Motor neuron (in vitro differentiated cells): ENCODE measurements around the gene CFAP99. TPM values are rescaled to one million over a fixed set of nuclear protein-coding genes. Genes with fewer than 3 reads are reported as not detected.
A peak's percentile ranks its signal among the peaks of the same experiment; 100 is the strongest.

Source experiments
- ATAC-seq, 8 experiments: fragments of 200-7000 bp; cut with Tn5 transposase; replicated peaks in 6 of 8; 2 replicates each; pipeline ENCODE4 v1.8.0; 2021; ENCODE audit warnings: mild to moderate bottlenecking in 8 of 8, moderate library complexity in 8 of 8
- H3K27ac ChIP-seq, 2 donors: fragments of 250-450 bp; sonication (Bioruptor Pico); 2 replicates each; pipeline ENCODE4 v1.9.0; 2021; ENCODE audit warnings: antibody characterized with exemption in 2 of 2, mild to moderate bottlenecking in 2 of 2, moderate library complexity in 1 of 2
- H3K4me1 ChIP-seq, 2 donors: fragments of 250-450 bp; sonication (Bioruptor Pico); replicated peaks in 1 of 2; 2 replicates each; pipeline ENCODE4 v1.6.1; 2021; ENCODE audit warnings: antibody characterized with exemption in 2 of 2, mild to moderate bottlenecking in 2 of 2, moderate library complexity in 1 of 2
- H3K4me3 ChIP-seq, 5 donors: fragments of 250-450 bp; sonication (Bioruptor Pico); 2 replicates each; pipeline ENCODE4 v1.9.0; 2021; ENCODE audit warnings: antibody characterized with exemption in 5 of 5, mild to moderate bottlenecking in 5 of 5, moderate library complexity in 4 of 5
- WGBS, 10 experiments: fragments of 450-650 bp; shearing (Covaris generic); methylation state at CpG; one replicate each; pipeline ENCODE4 v1.0.0; 2022; 5-methylcytosine and 5-hydroxymethylcytosine counted together
- in situ Hi-C, 9 experiments: fragments of 400-800 bp; cut with MboI; loops; one replicate each; pipeline ENCODE4 v1.15.0; 2021; ENCODE audit warnings: low sequenced_read_pairs in 9 of 9, low pct_unique_long_range_greater_than_20kb in 2 of 9; ENCODE audit not compliant: unreplicated experiment in 9 of 9
- total RNA-seq, 8 experiments: library from RNA; unstranded; fragments of 300-600 nt; gene quantifications; 2 replicates each; pipeline versions ENCODE4 v1.2.3 to v1.2.4, GENCODE V29; 2022

Gene CFAP99
- total RNA-seq, 8 experiments from 2014 or later: 0.05 to 9.1 (median 0.19) TPM

- in situ Hi-C loops: loop anchor here in 1 of 9 experiments (25.0 kb wide), 1 partner anchor 170 kb away; the partner anchor contains the start of genes HAUS3 and POLN
- 41 to 100% (median 60%) methylated on average over 1 to 6 of the region's 7 CpGs; no CpG with 5 or more reads in 3 of the 10 experiments for WGBS, 10 experiments
- Histone ChIP-seq H3K4me1 (peaks cover 10 to 14% of the 10 kb centered on the region in 2 donors), H3K4me3 (no peak overlapping the region), H3K27ac (no peak overlapping the region)
- no peak for ATAC-seq
Observed at GRCh38 chr4:2406920-2407319, 11.8 kb upstream of the CFAP99 start.

DNA sequence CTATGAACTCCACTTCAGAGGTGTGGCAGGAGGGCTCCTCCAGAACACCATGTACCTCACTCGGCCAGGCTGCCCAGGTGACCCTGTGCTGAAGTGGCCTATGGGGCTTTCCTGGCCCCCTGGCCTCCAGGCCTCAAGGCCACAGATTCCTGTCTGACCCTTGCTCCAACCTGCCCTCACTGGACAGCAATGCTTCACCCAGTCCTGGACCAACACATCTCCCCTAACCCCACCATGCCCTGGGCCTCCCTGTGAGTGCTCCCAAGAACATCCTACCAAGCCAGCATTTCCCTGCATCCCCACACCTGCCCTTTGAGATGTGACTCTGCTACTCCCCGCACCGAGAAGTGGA lies 10.8 kb upstream of the CFAP99 start:
- ATAC-seq: no peak
- Histone ChIP-seq H3K4me1 (peaks cover 2 to 5% of the 10 kb centered on the region in 2 donors), H3K27ac (no peak overlapping the region), H3K4me3 (no peak overlapping the region)
- in situ Hi-C loops: loop anchor here in 1 of 9 experiments (25.0 kb wide), 1 partner anchor 171 kb away; the partner anchor contains the start of genes HAUS3 and POLN
- 100% methylated on average over 2 of the region's 3 CpGs; no CpG with 5 or more reads in 9 of the 10 experiments for whole genome bisulfite sequencing, 10 experiments

- peaks cover 3 to 6% of the 10 kb centered on the region in 2 donors for H3K4me1 ChIP-seq
- H3K4me3 ChIP-seq: no peak overlapping the region
- in situ Hi-C loops: loop anchor here in 1 of 9 experiments (25.0 kb wide), 1 partner anchor 171 kb away; the partner anchor contains the start of genes HAUS3 and POLN
- 7 to 96% (median 54%) methylated on average over 2 to 4 of the region's 15 CpGs; no CpG with 5 or more reads in 6 of the 10 experiments for WGBS, 10 experiments
- peak in 1 of 8 experiments; percentile 6 for ATAC-seq
- H3K27ac ChIP-seq: no peak overlapping the region
Observed at GRCh38 chr4:2408401-2408958, 10.3 kb upstream of the CFAP99 start.

DNA sequence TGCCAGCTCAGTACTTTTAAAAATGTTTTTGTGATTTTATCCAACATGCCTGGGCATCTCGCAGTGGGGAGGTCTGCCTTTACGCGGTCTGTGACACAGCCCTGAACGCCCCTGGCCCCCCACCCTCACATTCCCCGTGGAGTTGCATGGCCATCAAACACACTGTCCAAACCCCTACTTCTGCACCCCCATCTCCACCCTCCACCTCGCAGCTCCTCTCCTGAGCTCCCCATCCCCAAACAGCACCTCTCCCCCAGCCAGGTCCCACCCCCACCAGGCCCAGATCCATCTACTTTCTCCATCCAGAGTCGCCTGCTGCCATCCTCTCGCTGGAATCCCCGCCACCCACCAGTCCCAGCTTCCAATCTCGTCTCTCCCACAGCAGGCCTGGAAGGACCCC lies 9.8 kb upstream of the CFAP99 start:
- Histone ChIP-seq H3K4me1 (peaks cover 3 to 7% of the 10 kb centered on the region in 2 donors), H3K27ac (no peak overlapping the region), H3K4me3 (no peak overlapping the region)
- ATAC-seq: no peak
- in situ Hi-C loops: loop anchor here in 1 of 9 experiments (25.0 kb wide), 1 partner anchor 172 kb away; the partner anchor contains the start of genes HAUS3 and POLN
- WGBS, 10 experiments: 96 to 100% methylated on average over 4 of the region's 10 CpGs; no CpG with 5 or more reads in 8 of the 10 experiments

DNA sequence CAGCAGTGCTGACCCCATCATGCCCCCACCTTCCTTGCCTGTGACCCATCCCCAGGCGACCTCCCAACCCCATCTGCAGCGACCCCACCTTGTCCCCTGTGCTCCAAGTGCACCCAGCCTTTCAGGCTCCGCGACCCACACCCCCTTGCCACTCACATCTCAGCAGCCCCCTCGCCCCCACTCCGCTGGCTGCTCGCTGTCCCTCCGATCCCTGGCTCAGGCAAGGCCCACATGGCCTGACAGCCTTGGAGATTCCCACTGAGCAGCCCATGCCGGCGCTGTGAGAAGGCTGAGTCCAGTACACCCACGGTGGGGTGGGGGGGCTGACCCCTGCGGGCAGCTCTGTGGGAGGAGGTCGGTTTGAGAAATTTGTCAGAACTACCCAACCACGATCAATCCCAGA lies 9.4 kb upstream of the CFAP99 start:
- no CpG with 5 or more reads among the region's 14 CpGs for WGBS, 10 experiments
- in situ Hi-C loops: loop anchor here in 1 of 9 experiments (25.0 kb wide), 1 partner anchor 172 kb away; the partner anchor contains the start of genes HAUS3 and POLN
- peaks cover 3 to 7% of the 10 kb centered on the region in 2 donors for H3K4me1 ChIP-seq
- no peak for ATAC-seq
- H3K4me3 ChIP-seq: no peak overlapping the region
- no peak overlapping the region for H3K27ac ChIP-seq

GRCh38 chr4:2411786-2412510 lies 6.8 kb upstream of the CFAP99 start:
- no peak for ATAC-seq
- no peak overlapping the region for H3K4me3 ChIP-seq
- in situ Hi-C loops: loop anchor here in 1 of 9 experiments (25.0 kb wide), 1 partner anchor 175 kb away; the partner anchor contains the start of genes HAUS3 and POLN
- peaks cover 3 to 13% of the 10 kb centered on the region in 2 donors for H3K4me1 ChIP-seq
- no peak overlapping the region for H3K27ac ChIP-seq
- 60 to 100% (median 90%) methylated on average over 1 to 3 of the region's 14 CpGs; no CpG with 5 or more reads in 4 of the 10 experiments for WGBS, 10 experiments

- in situ Hi-C loops: loop anchor here in 1 of 9 experiments (25.0 kb wide), 1 partner anchor 175 kb away; the partner anchor contains the start of genes HAUS3 and POLN
- 20 to 100% (median 60%) methylated on average over 1 to 5 of the region's 5 CpGs; no CpG with 5 or more reads in 3 of the 10 experiments for WGBS, 10 experiments
Observed at GRCh38 chr4:2412534-2412884, 6.2 kb upstream of the CFAP99 start.

DNA sequence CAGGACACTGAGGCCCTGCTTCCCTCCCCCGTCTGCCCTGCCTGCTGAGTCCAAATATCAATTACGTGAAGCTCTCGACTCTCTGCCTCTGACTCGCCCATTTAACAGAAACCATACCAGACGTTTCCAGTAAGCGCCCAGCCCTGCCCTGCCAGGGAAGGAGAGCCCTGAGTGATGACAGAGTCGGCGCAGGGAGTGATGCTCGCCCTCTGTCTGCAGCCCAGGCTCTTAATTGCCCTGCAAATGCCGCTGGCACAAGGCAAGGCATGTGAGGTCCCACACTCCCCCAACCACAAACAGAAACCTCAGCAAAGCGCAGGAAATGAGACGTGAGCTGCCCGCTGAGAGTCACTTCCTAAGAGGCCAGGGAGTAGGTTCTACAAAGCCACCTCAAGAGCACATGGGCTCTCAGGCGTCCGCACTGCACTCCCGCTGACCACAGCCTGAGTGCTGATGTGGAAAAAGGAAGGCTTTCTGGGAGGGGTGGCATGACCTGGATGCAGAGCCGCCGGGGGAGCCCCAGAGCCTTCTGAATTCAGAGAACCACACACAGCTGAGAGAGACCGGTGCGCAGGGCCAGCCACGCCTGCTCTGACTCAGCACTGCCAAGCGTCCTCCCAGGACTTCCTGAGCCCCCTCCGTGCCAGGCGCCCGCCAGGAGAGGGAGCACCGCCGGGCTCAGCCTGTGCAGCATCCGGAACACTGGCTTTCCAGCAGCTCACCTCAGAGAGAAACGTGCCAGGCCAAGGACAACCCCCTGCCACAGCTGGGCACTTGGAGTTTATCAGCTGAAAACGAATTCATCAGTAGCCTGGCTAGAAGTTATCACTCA lies 5.7 kb upstream of the CFAP99 start:
- Histone ChIP-seq H3K4me1 (peaks cover 5 to 13% of the 10 kb centered on the region in 2 donors), H3K27ac (no peak overlapping the region), H3K4me3 (peak overlapping the region in 2 of 5 donors; percentile 5 to 18)
- in situ Hi-C loops: loop anchor here in 1 of 9 experiments (25.0 kb wide), 1 partner anchor 176 kb away; the partner anchor contains the start of genes HAUS3 and POLN
- peak; percentile 81 to 93 (median 90) for ATAC-seq
- 0 to 21% (median 6%) methylated on average over 1 to 6 of the region's 30 CpGs; no CpG with 5 or more reads in 4 of the 10 experiments for WGBS, 10 experiments

More at GRCh38 chr4:2412534-2412884, 6.2 kb upstream of the CFAP99 start:
- Histone ChIP-seq H3K27ac (no peak overlapping the region), H3K4me1 (peaks cover 5 to 13% of the 10 kb centered on the region in 2 donors), H3K4me3 (no peak overlapping the region)
- ATAC-seq: peak in 2 of 8 experiments; percentile 2 to 7

GRCh38 chr4:2413821-2414610 lies 4.7 kb upstream of the CFAP99 start:
- H3K4me3 ChIP-seq: no peak overlapping the region
- no peak overlapping the region for H3K27ac ChIP-seq
- H3K4me1 ChIP-seq: peaks cover 5 to 13% of the 10 kb centered on the region in 2 donors
- 53 to 100% (median 94%) methylated on average over 1 to 6 of the region's 14 CpGs; no CpG with 5 or more reads in 3 of the 10 experiments for WGBS, 10 experiments
- ATAC-seq: no peak
- in situ Hi-C loops: loop anchor here in 1 of 9 experiments (25.0 kb wide), 1 partner anchor 177 kb away; the partner anchor contains the start of genes HAUS3 and POLN

DNA sequence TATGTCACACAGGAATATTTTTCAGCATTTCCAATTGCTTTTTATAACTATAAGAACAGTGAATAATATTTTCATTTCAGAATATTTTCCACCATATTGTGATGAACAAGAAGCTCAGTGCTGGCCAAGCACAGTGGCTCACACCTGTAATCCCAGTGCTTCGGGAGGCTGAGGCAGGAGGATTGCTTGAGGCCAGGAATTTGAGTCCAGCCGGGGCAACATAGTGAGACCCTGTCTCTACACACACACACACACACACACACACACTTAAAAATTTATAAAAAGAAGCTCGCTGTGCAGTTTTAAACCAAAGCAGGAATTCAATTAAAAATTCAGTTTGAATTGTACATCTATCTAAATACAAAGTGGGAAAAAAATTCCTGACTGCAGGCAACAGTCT lies 3.5 kb upstream of the CFAP99 start:
- Histone ChIP-seq H3K4me1 (peaks cover 11 to 14% of the 10 kb centered on the region in 2 donors), H3K27ac (no peak overlapping the region), H3K4me3 (no peak overlapping the region)
- in situ Hi-C loops: loop anchor here in 1 of 9 experiments (25.0 kb wide), 1 partner anchor 178 kb away; the partner anchor contains the start of genes HAUS3 and POLN
- 77 to 100% (median 94%) methylated on average over 1 to 3 of the region's 3 CpGs; no CpG with 5 or more reads in 4 of the 10 experiments for WGBS, 10 experiments
- ATAC-seq: no peak

DNA sequence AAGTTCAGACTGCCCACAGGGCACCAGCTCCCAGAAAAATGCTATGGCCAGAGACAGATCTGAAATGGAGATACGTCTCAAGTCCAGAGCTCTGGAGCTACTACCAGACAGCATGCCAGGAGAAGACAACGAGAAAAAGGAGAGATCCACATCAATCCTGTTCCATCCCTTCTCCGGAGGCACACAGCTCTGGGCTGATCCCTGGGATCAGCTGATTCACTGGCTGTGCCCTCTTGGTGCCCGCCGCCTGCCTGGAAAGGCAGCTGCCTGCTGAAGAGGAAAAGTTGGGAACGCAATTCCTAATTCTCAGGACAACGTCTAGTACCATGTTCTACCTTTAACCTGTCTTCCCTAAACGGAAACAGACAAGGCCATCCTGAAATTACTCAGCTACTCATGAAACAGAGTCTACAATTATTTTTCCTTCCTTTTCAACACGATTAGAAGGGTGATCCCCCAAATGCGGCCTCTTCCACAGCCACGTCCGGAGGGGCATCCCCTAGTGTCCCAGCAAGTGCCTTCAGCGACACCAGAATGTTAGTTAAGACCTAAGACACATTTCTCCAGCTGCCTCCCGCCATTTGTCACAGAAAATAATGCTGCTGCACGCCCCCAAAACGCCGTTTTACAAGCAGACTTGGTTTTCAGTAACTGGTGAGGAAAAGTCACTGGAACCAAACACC lies 2.7 kb upstream of the CFAP99 start:
- no peak for ATAC-seq
- Histone ChIP-seq H3K27ac (no peak overlapping the region), H3K4me3 (peak overlapping the region in 3 of 5 donors; percentile 45 to 60 (median 59)), H3K4me1 (peaks cover 11 to 15% of the 10 kb centered on the region in 2 donors)
- 19 to 93% (median 53%) methylated on average over 2 to 11 of the region's 17 CpGs; no CpG with 5 or more reads in 1 of the 10 experiments for WGBS, 10 experiments
- in situ Hi-C loops: loop anchor here in 1 of 9 experiments (25.0 kb wide), 1 partner anchor 179 kb away; the partner anchor contains the start of genes HAUS3 and POLN
